Measurements from ENCODE around the gene ALDOC. TPM values are rescaled to one million over a fixed set of nuclear protein-coding genes. Genes with fewer than 3 reads are reported as not detected.

ALDOC gene
- total RNA-seq, 1 donor from 2014 or later = 10.3 TPM

- Histone ChIP-seq H3K36me3 (ENCODE audit: insufficient read depth, low read length) (no peaks in the 10 kb centered on the region), H3K9ac (ENCODE audit: low read length) (no peak overlapping the region), H3K4me1 (ENCODE audit: insufficient read depth, low read length) (peaks cover 10% of the 10 kb centered on the region), H4K20me1 (ENCODE audit: insufficient read depth, low read length) (no peaks in the 10 kb centered on the region), H3K27ac (ENCODE audit: low read depth, low read length) (no peak overlapping the region), H3K4me3 (ENCODE audit: insufficient read depth, low read depth, low read length) (no peak overlapping the region), H3K79me2 (ENCODE audit: insufficient read depth, low read length) (no peaks in the 10 kb centered on the region), H3K4me2 (ENCODE audit: low read length) (peak overlapping the region; percentile 30), H2AFZ (ENCODE audit: low read depth, low read length) (no peak overlapping the region), H3K9me3 (ENCODE audit: insufficient read depth, low read depth, low read length) (no peaks in the 10 kb centered on the region), H3K27me3 (ENCODE audit: insufficient read depth, low read length) (peaks cover 2% of the 10 kb centered on the region)
- Mint-ChIP-seq H3K4me3 (ENCODE audit: unreplicated experiment) (peak overlapping the region; percentile 45), H3K27ac (ENCODE audit: unreplicated experiment) (no peak overlapping the region), H3K27me3 (ENCODE audit: low read depth, unreplicated experiment) (peaks cover 29% of the 10 kb centered on the region), H3K9me3 (ENCODE audit: unreplicated experiment) (no peaks in the 10 kb centered on the region), H3K36me3 (ENCODE audit: low read depth, unreplicated experiment) (no peaks in the 10 kb centered on the region), H3K4me1 (ENCODE audit: low read depth, unreplicated experiment) (peaks cover 12% of the 10 kb centered on the region)
- no peak for TF ChIP-seq CTCF (IDR thresholded peaks at IDR 0.05; ENCODE audit: insufficient read depth, low read depth, low read length)
- TF ChIP-seq EZH2 (IDR thresholded peaks at IDR 0.05; ENCODE audit: insufficient read depth, low read length) = no peak
- DNase-seq (ENCODE audit: low read depth) = peak; percentile 53
- FAIRE-seq = no peak
Observed at GRCh38 chr17:28524476-28525424, 51.9 kb downstream of the ALDOC start.

- Histone ChIP-seq H3K4me1 (ENCODE audit: insufficient read depth, low read length) (peaks cover 10% of the 10 kb centered on the region), H3K36me3 (ENCODE audit: insufficient read depth, low read length) (no peaks in the 10 kb centered on the region), H3K4me2 (ENCODE audit: low read length) (no peak overlapping the region), H3K27ac (ENCODE audit: low read depth, low read length) (no peak overlapping the region), H3K4me3 (ENCODE audit: insufficient read depth, low read depth, low read length) (no peak overlapping the region), H3K9me3 (ENCODE audit: insufficient read depth, low read depth, low read length) (no peaks in the 10 kb centered on the region), H4K20me1 (ENCODE audit: insufficient read depth, low read length) (no peaks in the 10 kb centered on the region), H3K27me3 (ENCODE audit: insufficient read depth, low read length) (peaks cover 2% of the 10 kb centered on the region), H3K9ac (ENCODE audit: low read length) (no peak overlapping the region), H2AFZ (ENCODE audit: low read depth, low read length) (no peak overlapping the region), H3K79me2 (ENCODE audit: insufficient read depth, low read length) (no peaks in the 10 kb centered on the region)
- H3K9me3 Mint-ChIP-seq (ENCODE audit: unreplicated experiment) = no peaks in the 10 kb centered on the region
- H3K27me3 Mint-ChIP-seq (ENCODE audit: low read depth, unreplicated experiment) = peaks cover 32% of the 10 kb centered on the region
- no peak overlapping the region for H3K4me3 Mint-ChIP-seq (ENCODE audit: unreplicated experiment)
- no peak for TF ChIP-seq EZH2 (IDR thresholded peaks at IDR 0.05; ENCODE audit: insufficient read depth, low read length)
- no peak for TF ChIP-seq CTCF (IDR thresholded peaks at IDR 0.05; ENCODE audit: insufficient read depth, low read depth, low read length)
- DNase-seq (ENCODE audit: low read depth) (no peak), FAIRE-seq (no peak)
- H3K36me3 Mint-ChIP-seq (ENCODE audit: low read depth, unreplicated experiment) = no peaks in the 10 kb centered on the region
- peaks cover 12% of the 10 kb centered on the region for H3K4me1 Mint-ChIP-seq (ENCODE audit: low read depth, unreplicated experiment)
- no peak overlapping the region for H3K27ac Mint-ChIP-seq (ENCODE audit: unreplicated experiment)
Observed at GRCh38 chr17:28523876-28524275, 52.8 kb downstream of the ALDOC start.

GRCh38 chr17:28523186-28523585, 53.5 kb downstream of the ALDOC start:
- Histone ChIP-seq H3K4me2 (ENCODE audit: low read length) (no peak overlapping the region), H4K20me1 (ENCODE audit: insufficient read depth, low read length) (no peaks in the 10 kb centered on the region), H3K36me3 (ENCODE audit: insufficient read depth, low read length) (no peaks in the 10 kb centered on the region), H3K9ac (ENCODE audit: low read length) (no peak overlapping the region), H3K4me3 (ENCODE audit: insufficient read depth, low read depth, low read length) (no peak overlapping the region), H3K27me3 (ENCODE audit: insufficient read depth, low read length) (peaks cover 2% of the 10 kb centered on the region), H3K9me3 (ENCODE audit: insufficient read depth, low read depth, low read length) (no peaks in the 10 kb centered on the region), H3K27ac (ENCODE audit: low read depth, low read length) (no peak overlapping the region), H2AFZ (ENCODE audit: low read depth, low read length) (no peak overlapping the region), H3K79me2 (ENCODE audit: insufficient read depth, low read length) (no peaks in the 10 kb centered on the region), H3K4me1 (ENCODE audit: insufficient read depth, low read length) (peaks cover 10% of the 10 kb centered on the region)
- Mint-ChIP-seq H3K4me1 (ENCODE audit: low read depth, unreplicated experiment) (peaks cover 12% of the 10 kb centered on the region), H3K27ac (ENCODE audit: unreplicated experiment) (no peak overlapping the region), H3K9me3 (ENCODE audit: unreplicated experiment) (no peaks in the 10 kb centered on the region), H3K36me3 (ENCODE audit: low read depth, unreplicated experiment) (no peaks in the 10 kb centered on the region), H3K4me3 (ENCODE audit: unreplicated experiment) (no peak overlapping the region), H3K27me3 (ENCODE audit: low read depth, unreplicated experiment) (peaks cover 38% of the 10 kb centered on the region)
- DNase-seq (ENCODE audit: low read depth) (no peak), FAIRE-seq (no peak)
- no peak for TF ChIP-seq EZH2 (IDR thresholded peaks at IDR 0.05; ENCODE audit: insufficient read depth, low read length)
- no peak for TF ChIP-seq CTCF (IDR thresholded peaks at IDR 0.05; ENCODE audit: insufficient read depth, low read depth, low read length)

Data from astrocyte (in vitro differentiated cells and primary cell).